Adrenal gland (tissue), 12 donors: ENCODE results near the gene DYNLT2. TPM values are rescaled to one million over a fixed set of nuclear protein-coding genes. Genes with fewer than 3 reads are reported as not detected.

Experiments
- DNase-seq, 7 donors: peaks; one replicate each; pipeline ENCODE4 v3.0.0-alpha.2; 2019 to 2020
- H3K27ac ChIP-seq, 5 donors: fragments of 200-600 bp; sonication (generic) in 4 of 5; 1 replicate in 3 of 5; 2 replicates in 2 of 5; pipeline versions ENCODE4 v1.5.1 to v1.8.0; 2016 to 2020; ENCODE audit warnings: mild to moderate bottlenecking in 1 of 5
- H3K27me3 ChIP-seq: fragments of 200-600 bp; 2 replicates; pipeline ENCODE4 v1.8.0; 2021
- H3K36me3 ChIP-seq, 2 donors: fragments of 200-600 bp; replicated peaks in 1 of 2; 1 replicate in 1 of 2; 2 replicates in 1 of 2; pipeline versions ENCODE4 v1.5.1 to v1.8.0; 2018 to 2022
- H3K4me1 ChIP-seq, 2 donors: fragments of 200-600 bp; replicated peaks in 1 of 2; 1 replicate in 1 of 2; 2 replicates in 1 of 2; pipeline versions ENCODE4 v1.5.1 to v1.8.0; 2018 to 2021
- H3K4me3 ChIP-seq, 4 donors: fragments of 200-600 bp; sonication (generic) in 3 of 4; one replicate each; pipeline ENCODE4 v1.5.1; 2016 to 2018
- H3K9me3 ChIP-seq, 3 donors: fragments of 200-600 bp; sonication (generic) in 1 of 3; replicated peaks in 1 of 3; 1 replicate in 2 of 3; 2 replicates in 1 of 3; pipeline versions ENCODE4 v1.5.1 to v1.8.0; 2016 to 2021
- POLR2A ChIP-seq, 2 donors: fragments of 450-650 bp; IDR thresholded peaks; one replicate each; pipeline ENCODE4 v1.6.1; 2017; ENCODE audit warnings: antibody characterized with exemption in 2 of 2, mild to moderate bottlenecking in 2 of 2, moderate library complexity in 1 of 2
- WGBS, 4 donors: extraction: QIAGEN DNeasy Blood & Tissue Kit in 2 of 4; methylation state at CpG; one replicate each; pipeline versions ENCODE4 v1.1.5 to v1.1.7; 2013 to 2017; 5-methylcytosine and 5-hydroxymethylcytosine counted together
- intact Hi-C, 2 donors: fragments of 100-400 bp; cut with DNase I; formaldehyde crosslinking; loops; one replicate each; pipeline versions ENCODE4 v1.14.1 to v1.15.0; 2022 to 2023
- polyA plus RNA-seq, 3 donors: library from polyadenylated mRNA; stranded (reverse); fragments of 200-250 nt in 2 of 3; fragments of 350-450 nt in 1 of 3; fragmentation: Illumina TruSeq in 1 of 3; extraction: RNeasy Lipid Tissue Mini Kit (QIAGEN cat#74804) in 1 of 3; gene quantifications; one replicate each; pipeline ENCODE4 v1.2.3, GENCODE V29; 2013 to 2014
- total RNA-seq, 9 donors: library from RNA; depleted of rRNA in 4 of 9; stranded (reverse); fragments of >200 nt in 4 of 9; fragments of 120-200 nt in 1 of 9; fragmentation: NEBNext Ultra II Directional in 1 of 9; extraction: Animal tissue kit (Norgen Biotek cat#: 25700) in 1 of 9; gene quantifications; one replicate each; pipeline versions ENCODE4 v1.1.0 to v1.2.4, GENCODE V29; 2013 to 2023
- TF ChIP-seq, protein P1 (sequence below), 6 experiments: fragments of 450-650 bp in 4 of 6; fragments of 200-600 bp in 2 of 6; sonication (generic) in 1 of 6; IDR thresholded peaks; 1 replicate in 5 of 6; 2 replicates in 1 of 6; pipeline versions ENCODE4 v1.5.1 to v1.8.0; 2016 to 2021; ENCODE audit warnings: antibody characterized with exemption in 6 of 6, mild to moderate bottlenecking in 2 of 6, moderate library complexity in 1 of 6
- donor health status: healthy with polysubstance abuse.
- donor health status: Bipolar disorder and iron deficiency.
- donor health status: DM: yes; HTN: yes; CAD: no.
- donor health status: DM: no; HTN: no; CAD: no.
- donor health status: DM: no; HTN: no; CAD: no.
- donor health status: DM: yes; HTN: yes; CAD: no.

Gene DYNLT2
- total and polyA plus RNA-seq, 12 donors, result 0.14 to 4.6 (median 1.7) TPM

DNA sequence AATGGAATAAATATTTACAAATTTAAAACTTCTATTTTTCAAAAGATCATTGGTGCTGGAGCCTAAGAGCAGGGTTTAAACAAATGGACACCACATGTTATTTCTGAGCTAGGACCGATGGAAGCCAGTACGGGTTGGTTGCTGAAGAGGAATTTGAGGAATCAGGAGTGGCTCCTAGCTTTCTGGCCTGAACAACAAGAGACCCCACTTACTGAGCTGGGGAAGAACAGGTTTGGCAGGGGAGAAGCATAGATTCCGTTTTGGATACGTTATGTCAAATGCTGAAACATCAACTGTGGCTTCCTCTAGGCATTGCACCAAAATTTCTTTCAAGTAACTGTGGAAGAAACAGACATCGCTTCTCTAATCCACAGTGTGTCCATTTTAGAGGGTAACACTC is 56.2 kb downstream of the DYNLT2 start:
- H3K36me3 ChIP-seq, result no peaks in the 10 kb centered on the region
- H3K9me3 ChIP-seq, result no peaks in the 10 kb centered on the region
- DNase-seq, result no peak
- WGBS, 4 donors, result 90 to 98% (median 95%) methylated on average over 5 of the region's 5 CpGs
- H3K4me3 ChIP-seq, result no peak overlapping the region
- H3K27me3 ChIP-seq, result no peaks in the 10 kb centered on the region
- H3K4me1 ChIP-seq, result no peaks in the 10 kb centered on the region
- no peak overlapping the region for H3K27ac ChIP-seq
- TF ChIP-seq POLR2A (IDR thresholded peaks at IDR 0.05), result no peak
- TF ChIP-seq, protein P1, sequence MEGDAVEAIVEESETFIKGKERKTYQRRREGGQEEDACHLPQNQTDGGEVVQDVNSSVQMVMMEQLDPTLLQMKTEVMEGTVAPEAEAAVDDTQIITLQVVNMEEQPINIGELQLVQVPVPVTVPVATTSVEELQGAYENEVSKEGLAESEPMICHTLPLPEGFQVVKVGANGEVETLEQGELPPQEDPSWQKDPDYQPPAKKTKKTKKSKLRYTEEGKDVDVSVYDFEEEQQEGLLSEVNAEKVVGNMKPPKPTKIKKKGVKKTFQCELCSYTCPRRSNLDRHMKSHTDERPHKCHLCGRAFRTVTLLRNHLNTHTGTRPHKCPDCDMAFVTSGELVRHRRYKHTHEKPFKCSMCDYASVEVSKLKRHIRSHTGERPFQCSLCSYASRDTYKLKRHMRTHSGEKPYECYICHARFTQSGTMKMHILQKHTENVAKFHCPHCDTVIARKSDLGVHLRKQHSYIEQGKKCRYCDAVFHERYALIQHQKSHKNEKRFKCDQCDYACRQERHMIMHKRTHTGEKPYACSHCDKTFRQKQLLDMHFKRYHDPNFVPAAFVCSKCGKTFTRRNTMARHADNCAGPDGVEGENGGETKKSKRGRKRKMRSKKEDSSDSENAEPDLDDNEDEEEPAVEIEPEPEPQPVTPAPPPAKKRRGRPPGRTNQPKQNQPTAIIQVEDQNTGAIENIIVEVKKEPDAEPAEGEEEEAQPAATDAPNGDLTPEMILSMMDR (IDR thresholded peaks at IDR 0.05), result no peak
- intact Hi-C loops, result no loop called here

DNA sequence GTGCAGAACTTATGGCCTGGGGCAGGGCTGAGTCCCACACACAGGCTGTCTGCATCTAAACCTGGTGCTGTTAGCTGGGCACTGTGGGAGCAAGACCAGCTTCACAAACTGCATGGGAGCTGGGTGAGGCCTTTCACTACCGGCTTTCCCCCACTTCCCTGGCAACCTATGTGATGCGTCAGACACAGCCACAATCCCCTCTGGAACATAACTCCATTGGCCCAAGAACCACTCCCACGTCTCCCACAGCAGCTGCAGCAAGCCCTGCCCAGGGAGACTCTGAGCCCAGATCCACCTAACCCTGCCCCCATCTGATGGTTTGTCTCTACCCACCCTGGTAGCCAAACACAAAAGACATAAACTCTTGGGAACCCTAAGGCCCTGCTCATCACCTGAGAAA is 58.9 kb downstream of the DYNLT2 start:
- DNase-seq, result no peak
- Histone ChIP-seq H3K4me3 (no peak overlapping the region), H3K27ac (no peak overlapping the region), H3K36me3 (no peaks in the 10 kb centered on the region), H3K4me1 (no peaks in the 10 kb centered on the region), H3K9me3 (no peaks in the 10 kb centered on the region), H3K27me3 (no peaks in the 10 kb centered on the region)
- intact Hi-C loops, result no loop called here
- TF ChIP-seq, protein P1 (IDR thresholded peaks at IDR 0.05), result no peak
- no peak for TF ChIP-seq POLR2A (IDR thresholded peaks at IDR 0.05)
- 91 to 100% (median 100%) methylated on average over 2 to 3 of the region's 3 CpGs for WGBS, 4 donors

DNA sequence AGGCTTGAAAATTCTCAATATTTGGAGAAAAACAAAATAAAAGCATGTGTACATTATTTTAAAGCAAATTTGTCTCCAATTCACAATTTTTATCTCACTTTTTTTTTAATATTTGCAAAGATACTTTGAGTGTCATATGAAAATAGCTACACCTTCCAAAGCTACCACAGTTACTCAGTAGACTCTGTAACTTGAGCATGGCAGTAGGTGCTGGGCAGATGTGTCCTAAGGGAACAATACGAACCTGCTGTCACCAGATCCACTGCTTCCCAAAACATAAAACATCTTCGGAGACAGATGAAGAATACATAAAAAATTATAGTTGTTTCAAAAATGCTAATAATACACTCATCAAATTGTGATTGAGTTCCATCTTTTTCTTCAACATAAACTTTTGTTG is 60.1 kb downstream of the DYNLT2 start:
- no peak for DNase-seq
- TF ChIP-seq, protein P1 (IDR thresholded peaks at IDR 0.05), result no peak
- TF ChIP-seq POLR2A (IDR thresholded peaks at IDR 0.05), result no peak
- WGBS, 4 donors, result 97 to 99% (median 97%) methylated on average over 2 of the region's 2 CpGs
- Histone ChIP-seq H3K4me1 (no peaks in the 10 kb centered on the region), H3K9me3 (peaks cover 0 to 6% (median under 1%) of the 10 kb centered on the region in 3 donors), H3K36me3 (no peaks in the 10 kb centered on the region), H3K27me3 (no peaks in the 10 kb centered on the region), H3K27ac (no peak overlapping the region), H3K4me3 (no peak overlapping the region)
- intact Hi-C loops, result no loop called here

Other genes with a start within 250 kb of the DYNLT2 start
- 10 to 100 TPM in 7 of 9 donors, 1 to 10 TPM in 2; 9.5 to 66.7 (median 27.1) TPM for gene WDR27, start 49.5 kb downstream of the DYNLT2 start, total RNA-seq
- 10 to 100 TPM in 2 of 3 donors, 1 to 10 TPM in 1; 6.0 to 56.8 (median 46.6) TPM for gene WDR27, start 49.5 kb downstream of the DYNLT2 start, polyA plus RNA-seq
- gene C6orf120, start 49.4 kb downstream of the DYNLT2 start, total RNA-seq, result 10 to 100 TPM; 22.5 to 59.9 (median 44.5) TPM
- 10 to 100 TPM in 1 of 3 donors, 1 to 10 TPM in 2; 5.0 to 28.4 (median 5.6) TPM for gene C6orf120, start 49.4 kb downstream of the DYNLT2 start, polyA plus RNA-seq
- gene PHF10, start 27.1 kb downstream of the DYNLT2 start, total RNA-seq, result 100 to 1,000 TPM in 2 of 9 donors, 10 to 100 TPM in 7; 36.6 to 119 (median 52.6) TPM
- 100 to 1,000 TPM in 1 of 3 donors, 10 to 100 TPM in 2; 52.9 to 121 (median 90.7) TPM for gene PHF10, start 27.1 kb downstream of the DYNLT2 start, polyA plus RNA-seq
- 10 to 100 TPM; 10.1 to 40.2 (median 29.4) TPM for gene ERMARD, start 50 bp upstream of the DYNLT2 start, total RNA-seq
- 100 to 1,000 TPM in 2 of 3 donors, 10 to 100 TPM in 1; 20.1 to 296 (median 151) TPM for gene ERMARD, start 50 bp upstream of the DYNLT2 start, polyA plus RNA-seq